Activated naive CD4-positive, alpha-beta T cell treated with anti-CD3 and anti-CD28 coated beads, Interleukin-2, amount 50 U/mL, for 72 hours (primary cell): Measurements from ENCODE around the gene TCF4. TPM values are rescaled to one million over a fixed set of nuclear protein-coding genes. Genes with fewer than 3 reads are reported as not detected.

ENCODE experiments used
- ATAC-seq, 2 donors: fragments of 150-1000 bp; cut with Tn5 transposase; 2 replicates each; pipeline ENCODE4 v1.10.0; 2021; ENCODE audit warnings: mild to moderate bottlenecking in 2 of 2, moderate library complexity in 2 of 2
- DNase-seq, 2 donors: peaks; one replicate each; pipeline ENCODE4 v3.0.0; 2021 to 2022; ENCODE audit warnings: low spot score in 2 of 2
- H3K27ac Mint-ChIP-seq, 2 donors: one replicate each; pipeline ENCODE4 v1.8.0; 2022; ENCODE audit warnings: mild to moderate bottlenecking in 2 of 2, mixed read lengths in 2 of 2
- H3K36me3 Mint-ChIP-seq, 2 donors: one replicate each; pipeline ENCODE4 v1.8.0; 2022; ENCODE audit warnings: mixed read lengths in 2 of 2
- H3K9me3 Mint-ChIP-seq, 2 donors: one replicate each; pipeline ENCODE4 v1.8.0; 2022; ENCODE audit warnings: mixed read lengths in 2 of 2
- total RNA-seq, 2 donors: library from RNA; stranded (reverse); gene quantifications; one replicate each; pipeline ENCODE4 v1.2.3, GENCODE V29; 2022

Gene TCF4
- total RNA-seq, 2 donors from 2014 or later: 0.46 to 1.6 TPM

GRCh38 chr18:55592106-55592505, 4.1 kb upstream of the TCF4 start:
- no peak for DNase-seq
- no peaks in the 10 kb centered on the region for H3K9me3 Mint-ChIP-seq
- H3K36me3 Mint-ChIP-seq: peaks cover 6 to 11% of the 10 kb centered on the region in 2 donors
- ATAC-seq: no peak
- no peak overlapping the region for H3K27ac Mint-ChIP-seq

- ATAC-seq (peak; percentile 71 to 85), DNase-seq (peak; percentile 61 to 76)
- H3K36me3 Mint-ChIP-seq: peaks cover 6 to 11% of the 10 kb centered on the region in 2 donors
- H3K27ac Mint-ChIP-seq: no peak overlapping the region
- H3K9me3 Mint-ChIP-seq: no peaks in the 10 kb centered on the region
Measured at GRCh38 chr18:55589625-55590291, 1.8 kb upstream of the TCF4 start.

GRCh38 chr18:55588870-55589595, 1.0 kb upstream of the TCF4 start:
- H3K36me3 Mint-ChIP-seq: peaks cover 6 to 11% of the 10 kb centered on the region in 2 donors
- ATAC-seq: no peak
- DNase-seq: no peak
- no peak overlapping the region for H3K27ac Mint-ChIP-seq
- no peaks in the 10 kb centered on the region for H3K9me3 Mint-ChIP-seq

- Mint-ChIP-seq H3K36me3 (peaks cover 6 to 11% of the 10 kb centered on the region in 2 donors), H3K27ac (peak overlapping the region in 1 of 2 donors; percentile 50), H3K9me3 (peaks cover 0 to 4% of the 10 kb centered on the region in 2 donors)
Measured at GRCh38 chr18:55587418-55588110, 428 bp downstream of the TCF4 start.

GRCh38 chr18:55585920-55586561, 2.0 kb downstream of the TCF4 start:
- Mint-ChIP-seq H3K9me3 (peaks cover 0 to 4% of the 10 kb centered on the region in 2 donors), H3K27ac (no peak overlapping the region), H3K36me3 (peaks cover 6 to 11% of the 10 kb centered on the region in 2 donors)
- no peak for DNase-seq
- no peak for ATAC-seq

More at GRCh38 chr18:55587418-55588110, 428 bp downstream of the TCF4 start:
- DNase-seq: no peak
- ATAC-seq: peak; percentile 48 to 58

- ATAC-seq (no peak), DNase-seq (no peak)
- H3K27ac Mint-ChIP-seq: no peak overlapping the region
- H3K36me3 Mint-ChIP-seq: peaks cover 6 to 11% of the 10 kb centered on the region in 2 donors
- H3K9me3 Mint-ChIP-seq: peaks cover 0 to 4% of the 10 kb centered on the region in 2 donors
Measured at GRCh38 chr18:55585065-55585919, 2.7 kb downstream of the TCF4 start.

GRCh38 chr18:55584201-55584600, 3.8 kb downstream of the TCF4 start:
- ATAC-seq (no peak), DNase-seq (no peak)
- Mint-ChIP-seq H3K36me3 (peaks cover 6 to 7% of the 10 kb centered on the region in 2 donors), H3K27ac (no peak overlapping the region), H3K9me3 (peaks cover 0 to 4% of the 10 kb centered on the region in 2 donors)

- H3K9me3 Mint-ChIP-seq: peaks cover 0 to 4% of the 10 kb centered on the region in 2 donors
- DNase-seq (no peak), ATAC-seq (no peak)
- no peaks in the 10 kb centered on the region for H3K36me3 Mint-ChIP-seq
- H3K27ac Mint-ChIP-seq: no peak overlapping the region
Measured at GRCh38 chr18:55582325-55582724, 5.7 kb downstream of the TCF4 start.

- ATAC-seq: no peak
- H3K9me3 Mint-ChIP-seq: peaks cover 0 to 4% of the 10 kb centered on the region in 2 donors
- no peak for DNase-seq
Measured at GRCh38 chr18:55579501-55580270, 8.3 kb downstream of the TCF4 start.

GRCh38 chr18:55577812-55578539, 10.0 kb downstream of the TCF4 start:
- ATAC-seq (no peak), DNase-seq (no peak)
- Mint-ChIP-seq H3K27ac (no peak overlapping the region), H3K36me3 (no peaks in the 10 kb centered on the region), H3K9me3 (peaks cover 0 to under 1% of the 10 kb centered on the region in 2 donors)

More at GRCh38 chr18:55579501-55580270, 8.3 kb downstream of the TCF4 start:
- Mint-ChIP-seq H3K27ac (no peak overlapping the region), H3K36me3 (no peaks in the 10 kb centered on the region)

- DNase-seq: no peak
- Mint-ChIP-seq H3K27ac (no peak overlapping the region), H3K36me3 (no peaks in the 10 kb centered on the region), H3K9me3 (no peaks in the 10 kb centered on the region)
- ATAC-seq: no peak
Measured at GRCh38 chr18:55576001-55576400, 12.0 kb downstream of the TCF4 start.

GRCh38 chr18:55575066-55575465, 12.9 kb downstream of the TCF4 start:
- H3K27ac Mint-ChIP-seq: no peak overlapping the region
- no peaks in the 10 kb centered on the region for H3K36me3 Mint-ChIP-seq
- no peaks in the 10 kb centered on the region for H3K9me3 Mint-ChIP-seq
- ATAC-seq: no peak
- no peak for DNase-seq

- Mint-ChIP-seq H3K36me3 (no peaks in the 10 kb centered on the region), H3K27ac (no peak overlapping the region), H3K9me3 (no peaks in the 10 kb centered on the region)
- DNase-seq: no peak
- no peak for ATAC-seq
Measured at GRCh38 chr18:55573386-55573785, 14.6 kb downstream of the TCF4 start.

- peaks cover 0 to 6% of the 10 kb centered on the region in 2 donors for H3K9me3 Mint-ChIP-seq
- no peak for DNase-seq
Measured at GRCh38 chr18:55570966-55571365, 17.0 kb downstream of the TCF4 start.

GRCh38 chr18:55566456-55566935, 21.5 kb downstream of the TCF4 start:
- no peaks in the 10 kb centered on the region for H3K36me3 Mint-ChIP-seq
- H3K9me3 Mint-ChIP-seq: peaks cover 0 to 6% of the 10 kb centered on the region in 2 donors
- ATAC-seq: no peak
- DNase-seq: no peak
- no peak overlapping the region for H3K27ac Mint-ChIP-seq

More at GRCh38 chr18:55570966-55571365, 17.0 kb downstream of the TCF4 start:
- no peak overlapping the region for H3K27ac Mint-ChIP-seq
- no peaks in the 10 kb centered on the region for H3K36me3 Mint-ChIP-seq
- no peak for ATAC-seq
